ENCODE measurements around the gene DLK2.

The DLK2 gene

GRCh38 chr6:43450699-43451131 is 4.6 kb downstream of the DLK2 start:
- H3K27ac ChIP-seq (ENCODE audit: low read length), result no peak overlapping the region
- TF ChIP-seq EZH2 (optimal IDR thresholded peaks at IDR 0.05; ENCODE audit: low read depth, low read length) (no peak), EZH2phosphoT487 (IDR thresholded peaks at IDR 0.05; ENCODE audit: low read length) (no peak)
- TF ChIP-seq, protein P1, sequence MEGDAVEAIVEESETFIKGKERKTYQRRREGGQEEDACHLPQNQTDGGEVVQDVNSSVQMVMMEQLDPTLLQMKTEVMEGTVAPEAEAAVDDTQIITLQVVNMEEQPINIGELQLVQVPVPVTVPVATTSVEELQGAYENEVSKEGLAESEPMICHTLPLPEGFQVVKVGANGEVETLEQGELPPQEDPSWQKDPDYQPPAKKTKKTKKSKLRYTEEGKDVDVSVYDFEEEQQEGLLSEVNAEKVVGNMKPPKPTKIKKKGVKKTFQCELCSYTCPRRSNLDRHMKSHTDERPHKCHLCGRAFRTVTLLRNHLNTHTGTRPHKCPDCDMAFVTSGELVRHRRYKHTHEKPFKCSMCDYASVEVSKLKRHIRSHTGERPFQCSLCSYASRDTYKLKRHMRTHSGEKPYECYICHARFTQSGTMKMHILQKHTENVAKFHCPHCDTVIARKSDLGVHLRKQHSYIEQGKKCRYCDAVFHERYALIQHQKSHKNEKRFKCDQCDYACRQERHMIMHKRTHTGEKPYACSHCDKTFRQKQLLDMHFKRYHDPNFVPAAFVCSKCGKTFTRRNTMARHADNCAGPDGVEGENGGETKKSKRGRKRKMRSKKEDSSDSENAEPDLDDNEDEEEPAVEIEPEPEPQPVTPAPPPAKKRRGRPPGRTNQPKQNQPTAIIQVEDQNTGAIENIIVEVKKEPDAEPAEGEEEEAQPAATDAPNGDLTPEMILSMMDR (IDR thresholded peaks at IDR 0.05; ENCODE audit: low read length), result no peak
- H3K4me2 ChIP-seq (ENCODE audit: low read depth, low read length), result no peak overlapping the region
- peaks cover 1% of the 10 kb centered on the region; the same call in 1 of the 2 replicates for H3K27me3 ChIP-seq (replicated peaks; ENCODE audit: insufficient read depth, low read length)
- no peaks in the 10 kb centered on the region for H3K9me3 ChIP-seq (replicated peaks; ENCODE audit: insufficient read depth, low read length)
- H2AFZ ChIP-seq (ENCODE audit: low read length), result no peak overlapping the region
- no peaks in the 10 kb centered on the region for H3K36me3 ChIP-seq (replicated peaks; ENCODE audit: insufficient read depth, low read length)
- DNase-seq, result no peak
- no peaks in the 10 kb centered on the region for H3F3A ChIP-seq (ENCODE audit: insufficient read depth, low read length)
- H3K79me2 ChIP-seq (ENCODE audit: low read length), result no peaks in the 10 kb centered on the region
- no peaks in the 10 kb centered on the region for H3K4me1 ChIP-seq (ENCODE audit: low read length)
- H3K9me2 ChIP-seq (replicated peaks; ENCODE audit: insufficient read depth, low read length), result no peaks in the 10 kb centered on the region
- no peak overlapping the region for H3K4me3 ChIP-seq (ENCODE audit: low read length)
- H4K20me1 ChIP-seq (ENCODE audit: insufficient read depth, low read length), result no peaks in the 10 kb centered on the region
- no peak overlapping the region for H3K9ac ChIP-seq (ENCODE audit: low read length)

DNA sequence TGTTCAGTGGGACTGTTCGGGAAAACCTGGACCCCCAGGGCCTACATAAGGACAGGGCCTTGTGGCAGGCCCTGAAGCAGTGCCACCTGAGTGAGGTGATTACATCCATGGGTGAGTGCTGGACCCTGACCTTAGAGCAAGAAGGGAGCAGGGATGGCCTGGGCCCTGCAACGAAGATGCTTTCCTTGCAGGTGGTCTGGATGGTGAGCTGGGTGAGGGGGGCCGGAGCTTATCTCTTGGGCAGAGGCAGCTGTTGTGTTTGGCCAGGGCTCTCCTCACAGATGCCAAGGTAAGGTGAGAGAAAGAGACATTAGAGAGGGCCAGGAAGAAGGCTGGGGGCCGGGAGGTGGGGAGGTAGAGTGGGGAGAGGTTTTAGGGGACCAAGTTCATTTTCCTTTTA is 6.4 kb downstream of the DLK2 start:
- Histone ChIP-seq H3K9ac (ENCODE audit: low read length) (no peak overlapping the region), H3K4me2 (ENCODE audit: low read depth, low read length) (no peak overlapping the region), H3K9me2 (replicated peaks; ENCODE audit: insufficient read depth, low read length) (no peaks in the 10 kb centered on the region), H3K79me2 (ENCODE audit: low read length) (no peaks in the 10 kb centered on the region), H2AFZ (ENCODE audit: low read length) (no peak overlapping the region), H3K9me3 (replicated peaks; ENCODE audit: insufficient read depth, low read length) (no peaks in the 10 kb centered on the region), H3K4me3 (ENCODE audit: low read length) (no peak overlapping the region), H3F3A (ENCODE audit: insufficient read depth, low read length) (no peaks in the 10 kb centered on the region), H3K27me3 (replicated peaks; ENCODE audit: insufficient read depth, low read length) (no peaks in the 10 kb centered on the region), H4K20me1 (ENCODE audit: insufficient read depth, low read length) (no peaks in the 10 kb centered on the region), H3K4me1 (ENCODE audit: low read length) (no peaks in the 10 kb centered on the region), H3K27ac (ENCODE audit: low read length) (no peak overlapping the region), H3K36me3 (replicated peaks; ENCODE audit: insufficient read depth, low read length) (no peaks in the 10 kb centered on the region)
- DNase-seq, result no peak
- TF ChIP-seq, protein P1 (IDR thresholded peaks at IDR 0.05; ENCODE audit: low read length), result no peak
- no peak for TF ChIP-seq EZH2phosphoT487 (IDR thresholded peaks at IDR 0.05; ENCODE audit: low read length)
- TF ChIP-seq EZH2 (optimal IDR thresholded peaks at IDR 0.05; ENCODE audit: low read depth, low read length), result no peak

- no peak overlapping the region for H2AFZ ChIP-seq (ENCODE audit: low read length)
- no peaks in the 10 kb centered on the region for H3K79me2 ChIP-seq (ENCODE audit: low read length)
- no peaks in the 10 kb centered on the region for H3K9me3 ChIP-seq (replicated peaks; ENCODE audit: insufficient read depth, low read length)
- no peaks in the 10 kb centered on the region for H3K36me3 ChIP-seq (replicated peaks; ENCODE audit: insufficient read depth, low read length)
- no peaks in the 10 kb centered on the region for H3K27me3 ChIP-seq (replicated peaks; ENCODE audit: insufficient read depth, low read length)
- no peak overlapping the region for H3K27ac ChIP-seq (ENCODE audit: low read length)
- H3K4me2 ChIP-seq (ENCODE audit: low read depth, low read length), result no peak overlapping the region
- TF ChIP-seq EZH2 (optimal IDR thresholded peaks at IDR 0.05; ENCODE audit: low read depth, low read length) (no peak), EZH2phosphoT487 (IDR thresholded peaks at IDR 0.05; ENCODE audit: low read length) (no peak)
- TF ChIP-seq, protein P1 (IDR thresholded peaks at IDR 0.05; ENCODE audit: low read length), result no peak
- no peaks in the 10 kb centered on the region for H3F3A ChIP-seq (ENCODE audit: insufficient read depth, low read length)
- no peaks in the 10 kb centered on the region for H3K9me2 ChIP-seq (replicated peaks; ENCODE audit: insufficient read depth, low read length)
- H3K9ac ChIP-seq (ENCODE audit: low read length), result no peak overlapping the region
- no peak for DNase-seq
- H4K20me1 ChIP-seq (ENCODE audit: insufficient read depth, low read length), result no peaks in the 10 kb centered on the region
- no peak overlapping the region for H3K4me3 ChIP-seq (ENCODE audit: low read length)
- no peaks in the 10 kb centered on the region for H3K4me1 ChIP-seq (ENCODE audit: low read length)
These were observed 7.7 kb downstream of the DLK2 start for GRCh38 chr6:43447604-43448003.
